Keratinocyte (primary cell): ENCODE measurements around the gene MAPK12.

Source experiments
- CTCF ChIP-seq, 3 experiments: IDR thresholded peaks in 1 of 3; conservative IDR thresholded peaks in 1 of 3; optimal IDR thresholded peaks in 1 of 3; 2 replicates in 2 of 3; 3 replicates in 1 of 3; pipeline versions ENCODE3 to v1.5.1; 2011; ENCODE audit warnings: low read length in 3 of 3, mild to moderate bottlenecking in 3 of 3, moderate library complexity in 2 of 3, control low read depth in 1 of 3, inconsistent platforms in 1 of 3; ENCODE audit not compliant: insufficient read depth in 2 of 3; ENCODE audit errors: extremely low read depth in 1 of 3
- EZH2 ChIP-seq: IDR thresholded peaks from one replicate; pipeline ENCODE4 v1.6.1; 2012; ENCODE audit warnings: inconsistent platforms, mild to moderate bottlenecking, low read length, moderate library complexity

DNA sequence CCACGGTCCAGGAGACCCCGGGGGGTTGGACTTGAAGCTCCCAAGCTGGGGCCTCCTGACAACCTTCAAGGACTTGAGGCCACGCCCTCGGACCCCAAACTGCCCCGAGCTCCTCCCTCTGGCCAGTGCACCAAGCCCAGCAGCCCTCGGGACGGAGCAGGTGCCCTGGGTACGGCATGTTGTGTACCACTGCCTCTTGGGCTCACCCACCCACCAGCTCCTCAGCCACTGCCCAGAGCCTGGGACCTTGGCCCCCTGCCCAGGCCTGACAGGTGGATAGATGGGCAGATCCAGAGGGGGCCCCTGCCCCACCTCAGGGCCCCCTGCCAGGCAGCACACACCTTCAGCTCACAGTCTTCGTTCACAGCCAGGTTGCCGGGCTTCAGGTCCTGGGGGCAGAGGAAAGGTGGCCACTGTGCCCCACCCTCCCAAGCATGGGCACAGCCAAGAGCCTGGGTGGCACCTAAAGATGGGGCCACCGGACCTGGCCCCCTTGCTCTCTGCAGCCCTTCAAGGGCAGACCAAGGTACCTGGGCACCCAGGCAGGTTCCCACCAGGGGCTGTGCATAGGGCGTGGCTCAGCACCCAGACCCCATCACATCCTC lies 5.1 kb downstream of the MAPK12 start:
- TF ChIP-seq CTCF (optimal IDR thresholded peaks at IDR 0.05 in 1 of 3, IDR thresholded peaks at IDR 0.05 in 1 of 3, conservative IDR thresholded peaks at IDR 0.05 in 1 of 3; ENCODE audit: extremely low read depth in 1 of 3, insufficient read depth in 2 of 3, low read length in 3 of 3) (no peak), EZH2 (no peak)
